Transverse colon (tissue), 4 donors: ENCODE measurements around the gene TEAD4.

Experiments
- CTCF ChIP-seq, 5 experiments: fragments of 200-600 bp in 3 of 5; fragments of 450-650 bp in 2 of 5; sonication (generic) in 3 of 5; IDR thresholded peaks; 1 replicate in 2 of 5; 2 replicates in 3 of 5; pipeline ENCODE4 v1.5.1; 2016 to 2017; ENCODE audit warnings: antibody characterized with exemption in 5 of 5, inconsistent platforms in 3 of 5, mild to moderate bottlenecking in 2 of 5, moderate library complexity in 1 of 5
- EP300 ChIP-seq: sonication (generic); formaldehyde crosslinking; IDR thresholded peaks from one replicate; pipeline ENCODE4 v1.6.1; 2017; ENCODE audit warnings: antibody characterized with exemption, low read depth
- POLR2A ChIP-seq: fragments of 450-650 bp; IDR thresholded peaks from one replicate; pipeline ENCODE4 v1.6.1; 2016; ENCODE audit warnings: antibody characterized with exemption, mild to moderate bottlenecking, moderate library complexity
- POLR2AphosphoS5 ChIP-seq, 3 donors: sonication (generic); formaldehyde crosslinking; IDR thresholded peaks; one replicate each; pipeline ENCODE4 v1.6.1; 2016; ENCODE audit warnings: antibody characterized with exemption in 3 of 3

- TF ChIP-seq POLR2AphosphoS5 (IDR thresholded peaks at IDR 0.05) (no peak), CTCF (IDR thresholded peaks at IDR 0.05) (no peak), POLR2A (no peak), EP300 (no peak)
Measured at GRCh38 chr12:3040663-3041544, 81.7 kb downstream of the TEAD4 start.
